WTC11 (cell line): ENCODE results near the gene TFEB.

Experiments used
- CBFB ChIP-seq: sonication (generic); formaldehyde crosslinking; IDR thresholded peaks from 2 replicates; pipeline ENCODE4 v1.8.1; 2022; ENCODE audit warnings: mild to moderate bottlenecking, low read depth, missing genetic modification reagents
- CTCF ChIP-seq: fragments of 200-600 bp; IDR thresholded peaks from 2 replicates; pipeline ENCODE4 v1.8.0; 2022; ENCODE audit warnings: antibody characterized with exemption
- SP1 ChIP-seq: sonication (generic); formaldehyde crosslinking; conservative IDR thresholded peaks from 2 replicates; pipeline ENCODE4 v1.8.1; 2022; ENCODE audit warnings: missing genetic modification reagents

- TF ChIP-seq CBFB (CRISPR knock-in tag), result no peak
- TF ChIP-seq CTCF, result no peak
- TF ChIP-seq SP1, result no peak
Observed at GRCh38 chr6:41702771-41703494, 32.5 kb downstream of the TFEB start.
